ENCODE results near the gene HOXC6. TPM values are rescaled to one million over a fixed set of nuclear protein-coding genes. Genes with fewer than 3 reads are reported as not detected.

HOXC6 gene
- total RNA-seq, 1 experiment from 2014 or later: 10.2 TPM

DNA sequence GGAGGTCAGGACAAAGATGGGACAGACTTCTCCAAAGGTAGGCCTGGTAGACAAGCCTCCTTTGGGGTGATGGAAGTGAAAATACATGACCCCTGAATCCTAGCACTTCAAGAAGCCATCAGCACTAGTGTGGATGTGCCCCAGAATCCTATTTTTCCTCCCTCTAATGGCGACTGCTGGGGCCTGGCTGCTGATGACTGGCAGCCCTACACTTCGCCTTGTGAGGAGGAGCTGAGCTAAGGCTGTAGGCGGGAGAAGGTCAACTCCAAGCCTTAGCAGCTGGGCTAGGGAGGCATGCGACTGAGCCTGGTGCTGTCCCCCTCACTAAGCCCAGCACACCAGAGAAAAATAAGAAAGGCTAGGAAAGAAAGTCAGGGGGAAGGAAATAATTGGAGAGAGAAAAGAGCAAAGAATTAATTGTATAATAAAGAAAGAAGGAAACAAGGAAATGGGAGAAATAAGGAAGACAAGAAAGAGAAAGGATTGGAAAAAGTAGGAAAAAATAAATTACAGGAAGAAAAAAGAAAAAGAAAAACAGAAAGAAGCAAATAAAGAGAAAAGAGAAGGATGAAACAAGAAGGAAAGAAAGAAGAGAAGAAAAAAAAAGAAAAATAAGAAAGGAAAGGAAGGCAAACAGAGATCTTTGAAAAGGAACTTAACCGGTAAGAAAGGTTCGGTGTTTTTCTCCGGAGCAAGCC lies 48.0 kb upstream of the HOXC6 start:
- H3K27me3 ChIP-seq (replicated peaks; ENCODE audit: control insufficient read depth, insufficient read depth, low read length): no peaks in the 10 kb centered on the region
- no peaks in the 10 kb centered on the region for H3K9me3 Mint-ChIP-seq (ENCODE audit: unreplicated experiment)
- TF ChIP-seq, protein P1, sequence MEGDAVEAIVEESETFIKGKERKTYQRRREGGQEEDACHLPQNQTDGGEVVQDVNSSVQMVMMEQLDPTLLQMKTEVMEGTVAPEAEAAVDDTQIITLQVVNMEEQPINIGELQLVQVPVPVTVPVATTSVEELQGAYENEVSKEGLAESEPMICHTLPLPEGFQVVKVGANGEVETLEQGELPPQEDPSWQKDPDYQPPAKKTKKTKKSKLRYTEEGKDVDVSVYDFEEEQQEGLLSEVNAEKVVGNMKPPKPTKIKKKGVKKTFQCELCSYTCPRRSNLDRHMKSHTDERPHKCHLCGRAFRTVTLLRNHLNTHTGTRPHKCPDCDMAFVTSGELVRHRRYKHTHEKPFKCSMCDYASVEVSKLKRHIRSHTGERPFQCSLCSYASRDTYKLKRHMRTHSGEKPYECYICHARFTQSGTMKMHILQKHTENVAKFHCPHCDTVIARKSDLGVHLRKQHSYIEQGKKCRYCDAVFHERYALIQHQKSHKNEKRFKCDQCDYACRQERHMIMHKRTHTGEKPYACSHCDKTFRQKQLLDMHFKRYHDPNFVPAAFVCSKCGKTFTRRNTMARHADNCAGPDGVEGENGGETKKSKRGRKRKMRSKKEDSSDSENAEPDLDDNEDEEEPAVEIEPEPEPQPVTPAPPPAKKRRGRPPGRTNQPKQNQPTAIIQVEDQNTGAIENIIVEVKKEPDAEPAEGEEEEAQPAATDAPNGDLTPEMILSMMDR (IDR thresholded peaks at IDR 0.05; ENCODE audit: insufficient read depth in 1 of 2, low read depth in 1 of 2, low read length in 1 of 2, severe bottlenecking in 1 of 2, unreplicated experiment in 1 of 2): no peak
- CTCF ChIA-PET: interaction anchor here (0.9 kb wide), 1 partner anchor 38 kb away, joined by 5 read pairs; no protein-coding TSS in a partner anchor
- no TSS peak for BruUV-seq (replicated peaks)
- H3K27ac Mint-ChIP-seq (ENCODE audit: unreplicated experiment): peak overlapping the region; percentile 86
- no peaks in the 10 kb centered on the region for H3K27me3 Mint-ChIP-seq (ENCODE audit: insufficient read depth, unreplicated experiment)
- DNase-seq: no peak
- no peaks in the 10 kb centered on the region; the same call in 1 of the 2 replicates for H3K36me3 ChIP-seq (ENCODE audit: control insufficient read depth, insufficient read depth, low read length)
- no peaks in the 10 kb centered on the region for H3K9me3 ChIP-seq
- intact Hi-C loops (cut with micrococcal nuclease; ENCODE audit: unreplicated experiment): no loop called here
- peaks cover 23% of the 10 kb centered on the region for H3K4me1 Mint-ChIP-seq (ENCODE audit: low read depth, unreplicated experiment)
- no peak overlapping the region for H3K4me3 ChIP-seq (ENCODE audit: low read depth, low read length)
- no peak overlapping the region for H3K4me3 Mint-ChIP-seq (ENCODE audit: unreplicated experiment)
- POLR2A ChIA-PET: interaction anchor here (1.0 kb wide), 1 partner anchor 73 kb away, joined by 3 read pairs; the partner anchor contains the start of gene HOXC4
- peaks cover 6% of the 10 kb centered on the region for H3K36me3 Mint-ChIP-seq (ENCODE audit: insufficient read depth, unreplicated experiment)
- peaks cover 40% of the 10 kb centered on the region for H3K4me1 ChIP-seq

DNA sequence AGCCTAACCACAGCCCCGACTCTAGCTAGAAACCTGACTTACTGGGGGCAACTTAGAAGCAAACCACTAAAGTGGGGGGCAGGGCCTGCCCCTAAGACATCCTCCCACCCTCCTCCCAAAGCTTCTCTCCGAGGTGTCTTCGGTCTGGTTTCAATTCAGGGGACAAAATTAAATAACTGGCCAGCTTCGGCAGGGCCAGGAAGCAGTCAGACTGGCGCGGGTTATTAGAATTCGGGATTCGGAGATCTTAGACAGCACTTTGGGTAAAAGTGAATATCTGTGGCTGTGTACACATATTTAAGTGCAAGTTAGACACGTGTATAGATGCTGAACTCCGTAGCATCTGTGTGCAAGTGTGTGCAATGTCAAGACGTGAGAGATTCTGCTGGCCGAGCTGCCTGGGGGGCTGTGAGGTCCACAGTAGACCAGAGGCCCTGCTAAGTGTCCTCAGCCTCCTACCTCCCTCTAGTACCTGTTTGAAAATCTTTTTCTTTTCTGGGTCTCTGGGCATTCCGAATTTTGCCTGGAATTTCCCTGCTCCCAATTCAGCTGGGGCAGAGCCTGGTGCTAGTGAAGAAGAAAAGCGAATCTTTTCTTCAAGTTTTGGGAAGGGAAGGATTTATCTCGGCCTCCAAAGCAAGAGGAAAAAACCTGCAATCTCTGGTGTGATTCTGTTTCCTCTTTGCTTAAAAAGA lies 47.3 kb upstream of the HOXC6 start:
- Mint-ChIP-seq H3K36me3 (ENCODE audit: insufficient read depth, unreplicated experiment) (peaks cover 9% of the 10 kb centered on the region), H3K4me1 (ENCODE audit: low read depth, unreplicated experiment) (peaks cover 23% of the 10 kb centered on the region), H3K9me3 (ENCODE audit: unreplicated experiment) (no peaks in the 10 kb centered on the region), H3K27me3 (ENCODE audit: insufficient read depth, unreplicated experiment) (no peaks in the 10 kb centered on the region), H3K27ac (ENCODE audit: unreplicated experiment) (peak overlapping the region; percentile 86), H3K4me3 (ENCODE audit: unreplicated experiment) (no peak overlapping the region)
- Histone ChIP-seq H3K9me3 (no peaks in the 10 kb centered on the region), H3K4me1 (peaks cover 44% of the 10 kb centered on the region), H3K4me3 (ENCODE audit: low read depth, low read length) (no peak overlapping the region), H3K36me3 (ENCODE audit: control insufficient read depth, insufficient read depth, low read length) (no peaks in the 10 kb centered on the region; the same call in 1 of the 2 replicates), H3K27me3 (replicated peaks; ENCODE audit: control insufficient read depth, insufficient read depth, low read length) (no peaks in the 10 kb centered on the region)
- no TSS peak for BruUV-seq (replicated peaks)
- DNase-seq: no peak
- ChIA-PET CTCF (no interaction called here), POLR2A (interaction anchor here (1.0 kb wide), 1 partner anchor 73 kb away, joined by 3 read pairs; the partner anchor contains the start of gene HOXC4)
- intact Hi-C loops (cut with micrococcal nuclease; ENCODE audit: unreplicated experiment): no loop called here
- TF ChIP-seq, protein P1 (IDR thresholded peaks at IDR 0.05; ENCODE audit: insufficient read depth in 1 of 2, low read depth in 1 of 2, low read length in 1 of 2, severe bottlenecking in 1 of 2, unreplicated experiment in 1 of 2): no peak

DNA sequence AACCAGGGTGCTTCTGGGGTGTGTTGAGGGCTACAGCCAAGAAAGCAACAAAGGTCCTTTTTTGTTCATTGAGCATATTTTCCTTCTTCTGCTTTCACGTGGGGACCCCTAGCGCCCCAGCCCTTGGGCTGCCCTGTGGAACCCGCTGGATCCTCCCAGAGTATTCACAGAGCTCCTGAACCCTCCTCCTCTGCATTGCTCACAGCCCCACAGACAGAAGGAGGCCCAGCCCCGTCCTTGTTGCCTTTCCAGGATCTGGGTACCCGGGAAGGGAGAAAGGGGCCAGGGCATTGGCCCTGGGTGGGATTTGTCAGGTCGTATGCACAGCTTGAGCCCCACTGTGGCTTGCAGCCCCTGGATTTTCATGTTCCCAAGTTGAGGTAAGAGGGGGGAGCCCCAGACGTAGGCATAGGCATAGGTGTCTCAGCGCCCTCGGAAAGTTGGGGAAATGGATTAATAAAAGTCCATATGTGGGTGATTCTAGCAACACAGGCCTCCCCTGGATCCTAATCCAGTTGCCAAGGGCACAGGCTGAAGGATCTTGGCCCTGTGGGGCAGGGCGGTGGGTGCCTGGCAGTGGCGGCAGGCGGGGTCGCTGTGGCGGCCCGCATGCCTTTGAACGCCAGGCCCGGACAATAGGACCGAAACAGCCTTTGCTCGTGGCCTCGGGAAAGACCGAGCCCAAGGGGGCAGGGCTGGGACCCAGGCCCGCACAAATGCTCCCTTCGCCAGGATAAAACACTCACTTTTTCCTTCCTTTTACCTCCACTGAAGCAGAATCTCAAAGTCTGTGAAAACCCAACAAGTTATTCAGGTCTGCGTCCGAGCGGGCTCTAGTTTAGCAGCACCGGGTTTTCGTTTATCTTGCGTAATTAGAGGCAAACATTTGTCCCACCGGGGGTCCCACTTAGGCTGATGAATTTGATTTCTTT lies 46.3 kb upstream of the HOXC6 start:
- no peaks in the 10 kb centered on the region for H3K9me3 Mint-ChIP-seq (ENCODE audit: unreplicated experiment)
- intact Hi-C loops (cut with micrococcal nuclease; ENCODE audit: unreplicated experiment): no loop called here
- no peak overlapping the region for H3K27ac Mint-ChIP-seq (ENCODE audit: unreplicated experiment)
- Histone ChIP-seq H3K36me3 (ENCODE audit: control insufficient read depth, insufficient read depth, low read length) (no peaks in the 10 kb centered on the region; the same call in 1 of the 2 replicates), H3K27me3 (replicated peaks; ENCODE audit: control insufficient read depth, insufficient read depth, low read length) (no peaks in the 10 kb centered on the region), H3K4me1 (peaks cover 46% of the 10 kb centered on the region), H3K4me3 (ENCODE audit: low read depth, low read length) (no peak overlapping the region), H3K9me3 (no peaks in the 10 kb centered on the region)
- POLR2A ChIA-PET: no interaction called here
- no peak for DNase-seq
- TF ChIP-seq, protein P1 (IDR thresholded peaks at IDR 0.05; ENCODE audit: insufficient read depth in 1 of 2, low read depth in 1 of 2, low read length in 1 of 2, severe bottlenecking in 1 of 2, unreplicated experiment in 1 of 2): no peak
- CTCF ChIA-PET: no interaction called here
- BruUV-seq (replicated peaks): no TSS peak
- peaks cover 23% of the 10 kb centered on the region for H3K4me1 Mint-ChIP-seq (ENCODE audit: low read depth, unreplicated experiment)
- peaks cover 9% of the 10 kb centered on the region for H3K36me3 Mint-ChIP-seq (ENCODE audit: insufficient read depth, unreplicated experiment)
- H3K4me3 Mint-ChIP-seq (ENCODE audit: unreplicated experiment): no peak overlapping the region
- H3K27me3 Mint-ChIP-seq (ENCODE audit: insufficient read depth, unreplicated experiment): no peaks in the 10 kb centered on the region
